NCI-H82 treated with DMSO at 0.1 percent for 48 hours (cell line): ENCODE data around the gene PITX3.
A peak's percentile ranks its signal among the peaks of the same experiment; 100 is the strongest.
"Not testable (repeated sequence)": the region's sequence is repeated elsewhere in the genome, so short reads cannot be mapped to it uniquely, and the experiment has no call there.

Experiments used
- DNase-seq: peaks from one replicate; lab custom pipeline; 2025; ENCODE audit not compliant: unreplicated experiment; lab: John Stamatoyannopoulos, UW

The PITX3 gene

DNA sequence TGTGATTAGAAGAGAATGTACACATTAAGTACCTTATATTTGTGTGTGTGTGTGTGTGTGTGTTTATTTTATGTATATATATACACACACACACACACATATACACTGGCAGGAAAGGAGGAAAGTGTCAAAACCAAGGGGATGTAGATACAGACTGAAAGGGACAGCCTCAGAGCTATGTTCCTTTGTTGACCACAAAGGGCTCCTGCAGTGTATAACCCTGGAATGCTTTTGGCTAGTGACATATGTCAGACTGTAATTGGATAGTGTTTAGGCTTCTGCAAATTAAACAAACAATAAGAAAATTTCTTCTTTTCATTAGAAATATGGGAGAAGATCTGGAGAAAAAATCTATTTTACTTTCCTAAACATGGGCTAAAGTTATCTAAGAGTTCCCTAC, 19.9 kb upstream of the PITX3 start:
- DNase-seq: peak; percentile 51

DNA sequence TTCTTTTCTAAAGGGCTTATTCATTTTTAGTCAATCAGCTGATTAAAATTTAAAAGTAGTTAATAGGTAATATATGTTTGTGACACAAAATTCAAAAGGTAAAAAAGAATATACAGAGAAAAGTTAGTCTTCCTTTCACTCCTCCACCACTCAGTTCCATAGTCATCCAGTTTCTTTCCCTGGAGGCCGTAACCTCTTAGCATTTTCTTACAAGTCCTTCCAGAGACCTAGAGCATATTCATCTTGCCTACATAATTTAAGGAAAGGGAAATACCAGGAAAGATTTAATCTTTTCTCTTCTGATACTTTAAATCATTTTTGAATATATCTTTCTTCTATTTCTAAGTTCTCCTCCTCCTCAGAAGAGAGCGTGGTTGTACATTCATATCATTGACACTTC, 14.1 kb upstream of the PITX3 start:
- DNase-seq: no peak

GRCh38 chr10:102254426-102254825, 13.1 kb upstream of the PITX3 start:
- DNase-seq: no peak

DNA sequence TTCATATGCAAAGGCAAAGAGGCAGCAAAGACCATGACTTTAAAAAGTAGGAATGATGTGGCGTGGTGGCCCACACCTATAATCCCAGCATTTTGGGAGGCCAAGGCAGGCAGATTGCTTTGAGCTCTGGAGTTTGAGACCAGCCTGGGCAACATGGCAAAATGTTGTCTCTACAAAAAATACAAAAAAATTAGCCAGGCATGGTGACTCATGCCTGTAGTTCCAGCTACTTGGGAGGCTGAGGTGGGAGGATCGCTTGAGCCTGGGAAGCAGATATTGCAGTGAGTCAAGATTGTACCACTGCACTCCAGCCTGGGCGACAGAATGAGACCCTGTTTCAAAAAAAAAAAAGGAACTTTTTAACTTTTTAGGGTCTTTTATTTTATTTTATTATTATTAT, 11.2 kb upstream of the PITX3 start:
- DNase-seq: not testable (repeated sequence)

GRCh38 chr10:102247734-102248133, 6.4 kb upstream of the PITX3 start:
- no peak for DNase-seq

DNA sequence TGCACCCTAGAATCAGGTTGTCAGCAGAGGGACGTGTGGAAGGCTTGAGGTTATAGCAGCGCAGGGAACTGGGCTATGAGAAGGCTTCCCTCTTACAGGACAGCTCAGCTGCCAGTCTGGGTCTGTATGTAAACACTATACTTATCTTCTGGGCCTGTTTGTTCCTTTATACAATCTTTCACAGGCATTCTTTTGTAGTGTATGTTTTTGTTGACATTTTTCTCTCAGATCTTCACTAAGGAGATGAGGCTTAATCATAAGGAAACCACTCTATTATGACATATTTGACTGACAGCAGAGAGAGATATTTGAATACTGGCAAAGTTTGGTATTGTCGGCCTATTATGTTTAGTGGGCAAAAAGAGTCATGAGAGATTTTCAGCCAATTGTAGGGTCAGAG, 4.9 kb upstream of the PITX3 start:
- no peak for DNase-seq

DNA sequence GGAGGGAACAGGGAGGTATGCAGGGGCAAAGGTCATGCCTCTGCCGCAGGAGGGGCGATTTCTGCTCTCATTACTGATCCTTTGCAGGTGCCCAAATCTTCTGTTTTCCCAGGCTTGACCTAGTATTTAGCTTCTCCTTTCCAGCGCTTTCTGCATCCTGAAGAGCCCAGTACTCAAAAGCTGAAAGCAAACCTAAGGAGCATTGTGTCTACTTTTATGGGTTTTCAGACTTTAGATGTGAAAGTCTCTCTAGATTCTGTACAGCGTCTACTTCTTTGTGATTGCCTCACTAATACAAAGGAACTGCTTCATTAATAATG, 4.6 kb upstream of the PITX3 start:
- no peak for DNase-seq

- peak; percentile 99 for DNase-seq
Measured at GRCh38 chr10:102245082-102245931, 4.0 kb upstream of the PITX3 start, which contains the start of gene GBF1. Gene GBF1, plus strand, starts transcription at chr10:102245532. Its CDS starts 13,407 bp downstream, at chr10:102258939.

GRCh38 chr10:102243309-102243708, 2.0 kb upstream of the PITX3 start:
- DNase-seq: no peak

DNA sequence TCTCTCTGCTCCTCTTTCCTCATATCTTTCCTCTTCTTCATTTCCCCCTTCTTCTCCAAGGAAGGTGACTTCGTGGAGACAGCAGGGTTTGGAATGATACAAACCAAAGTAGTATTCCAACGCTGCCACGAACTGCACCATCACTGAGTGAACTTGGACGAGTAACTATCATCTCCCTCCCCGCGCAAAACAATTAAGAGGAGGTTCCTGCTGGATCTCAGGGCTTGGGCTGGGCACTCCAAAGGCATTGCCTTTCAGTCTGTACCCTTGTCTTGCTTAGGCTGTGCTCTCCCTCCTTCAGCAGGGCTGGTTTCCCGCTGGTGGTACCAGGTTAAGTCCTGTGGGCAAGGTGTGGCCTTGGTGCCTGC, 790 bp upstream of the PITX3 start:
- DNase-seq: no peak

- no peak for DNase-seq
Measured at GRCh38 chr10:102241032-102241443, 274 bp downstream of the PITX3 start.

DNA sequence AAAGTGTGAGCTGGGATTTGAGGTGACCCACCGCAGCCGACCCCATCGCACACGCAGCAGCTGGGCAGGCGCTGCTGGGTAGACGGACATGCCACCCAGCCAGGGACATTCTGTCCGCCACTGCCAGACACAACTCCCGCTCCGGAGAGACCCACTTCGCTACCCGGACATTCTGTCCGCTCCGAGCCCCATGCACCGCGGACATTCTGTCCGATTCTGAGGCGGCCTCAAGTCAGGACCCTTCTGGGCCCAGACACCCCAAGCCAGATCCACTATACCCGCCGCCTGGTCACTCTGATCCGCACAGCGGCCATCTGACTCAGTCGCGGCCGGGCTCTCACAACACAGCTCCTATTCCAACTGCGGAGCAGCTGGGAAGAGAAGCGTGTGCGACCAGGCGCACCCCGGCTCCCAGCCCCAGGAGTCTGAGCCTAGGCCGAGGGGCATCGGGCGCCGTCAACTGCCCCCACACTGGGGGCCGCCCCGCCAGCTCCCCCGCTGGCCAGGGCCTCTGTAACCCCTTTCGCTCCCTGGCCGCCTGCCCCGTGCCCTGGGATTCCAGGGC, 763 bp downstream of the PITX3 start:
- DNase-seq: no peak

- no peak for DNase-seq
Measured at GRCh38 chr10:102237711-102238252, 3.5 kb downstream of the PITX3 start.

- no peak for DNase-seq
Measured at GRCh38 chr10:102236006-102236405, 5.3 kb downstream of the PITX3 start.

GRCh38 chr10:102235598-102235920, 5.8 kb downstream of the PITX3 start:
- DNase-seq: no peak

- DNase-seq: peak; percentile 20
Measured at GRCh38 chr10:102234888-102235597, 6.3 kb downstream of the PITX3 start.

GRCh38 chr10:102233997-102234396, 7.3 kb downstream of the PITX3 start:
- peak; percentile 97 for DNase-seq

GRCh38 chr10:102231357-102232318, 9.7 kb downstream of the PITX3 start:
- no peak for DNase-seq

- no peak for DNase-seq
Measured at GRCh38 chr10:102230861-102231356, 10.4 kb downstream of the PITX3 start.

- no peak for DNase-seq
Measured at GRCh38 chr10:102230264-102230860, 10.9 kb downstream of the PITX3 start.
